Measurements from ENCODE around the gene SLC17A9.

SLC17A9 gene

DNA sequence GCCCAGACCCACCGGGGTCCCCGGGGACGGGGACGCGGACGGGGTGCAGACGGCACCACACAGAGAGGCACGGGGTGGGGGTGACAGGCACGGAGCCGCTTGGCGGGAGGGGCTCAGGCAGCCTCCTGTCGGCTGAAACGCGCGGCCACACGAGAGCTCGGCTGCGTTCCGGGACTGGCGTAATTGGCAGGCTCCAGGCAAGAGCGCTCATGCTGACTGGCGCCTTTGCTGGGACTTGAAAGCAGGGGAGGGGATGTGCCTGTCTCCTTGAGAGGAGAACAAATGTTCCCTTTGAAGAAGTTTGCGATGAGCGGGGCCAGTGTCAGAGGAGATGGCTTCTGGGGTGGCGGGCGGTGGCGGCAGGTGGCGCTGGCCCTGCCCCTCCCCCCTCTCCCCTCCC is 28.5 kb downstream of the SLC17A9 start:
- DNase-seq (ENCODE audit: low read depth in 1 of 2, low spot score in 1 of 2): no peak

DNA sequence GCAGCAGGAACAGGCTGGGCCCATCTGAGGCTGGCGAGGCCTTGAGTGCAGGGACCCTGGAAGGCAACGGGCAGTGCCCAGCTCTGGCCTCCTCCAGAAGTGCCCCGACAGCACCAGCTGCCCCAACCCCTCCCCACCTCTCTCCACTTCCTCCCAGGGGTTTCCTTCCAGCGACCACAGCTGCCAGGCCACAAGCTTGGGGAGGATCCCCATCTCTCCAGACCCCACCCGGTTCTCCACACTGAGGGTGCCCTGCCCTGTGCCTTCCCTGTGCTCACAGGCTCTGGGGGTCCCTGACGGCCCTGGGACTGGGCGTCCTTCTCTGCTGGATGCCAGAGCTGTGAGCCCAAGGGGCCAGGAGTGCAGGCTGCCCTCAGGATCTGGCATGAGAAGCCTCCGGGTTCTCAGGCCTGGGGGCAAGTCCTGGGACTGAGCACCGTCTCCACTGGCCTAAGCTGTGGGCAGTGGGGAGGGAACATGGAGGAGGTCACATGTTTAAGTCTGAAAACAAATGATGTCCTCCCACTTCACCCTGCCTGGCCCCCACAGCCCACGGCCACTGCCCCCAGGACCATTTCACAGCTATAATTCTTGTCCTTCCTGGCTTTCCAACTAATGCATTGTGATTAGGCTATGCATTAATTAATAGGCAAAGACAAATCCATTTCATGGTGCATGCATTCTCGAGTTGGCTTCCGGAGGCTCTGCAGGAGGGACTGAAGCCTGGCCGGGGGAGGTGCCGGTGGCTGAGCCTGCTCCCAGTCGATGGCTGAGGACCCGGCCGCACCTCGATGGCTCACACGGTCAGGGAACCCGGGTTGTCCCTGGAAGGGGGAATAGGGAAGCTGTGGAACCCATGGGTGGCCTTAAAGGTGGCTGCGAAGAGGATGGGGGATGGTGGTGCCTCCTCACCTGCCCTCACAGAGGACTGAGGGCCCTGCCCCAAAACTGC is 29.9 kb downstream of the SLC17A9 start:
- no peak for DNase-seq (ENCODE audit: low read depth in 1 of 2, low spot score in 1 of 2)

DNA sequence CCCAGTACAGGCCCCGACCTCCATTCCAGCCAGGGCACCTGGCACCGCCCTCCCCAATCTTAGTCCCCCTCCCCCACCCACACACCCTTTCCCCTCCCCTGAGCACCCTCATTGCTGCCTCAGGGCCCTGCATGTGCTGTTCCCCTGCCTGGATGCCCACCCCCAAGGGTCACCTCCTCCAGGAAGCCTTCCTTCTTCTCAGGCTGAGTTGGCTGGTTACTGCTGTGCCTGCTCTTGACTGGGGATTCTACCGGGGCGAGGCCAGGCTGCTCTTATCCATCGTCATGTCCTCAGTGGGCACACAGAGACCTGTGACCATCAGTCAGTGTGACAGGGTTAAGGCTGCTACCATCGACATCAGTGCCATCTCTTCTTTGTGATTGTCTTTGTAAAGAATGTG is 30.7 kb downstream of the SLC17A9 start:
- no peak for DNase-seq (ENCODE audit: low read depth in 1 of 2, low spot score in 1 of 2)

DNA sequence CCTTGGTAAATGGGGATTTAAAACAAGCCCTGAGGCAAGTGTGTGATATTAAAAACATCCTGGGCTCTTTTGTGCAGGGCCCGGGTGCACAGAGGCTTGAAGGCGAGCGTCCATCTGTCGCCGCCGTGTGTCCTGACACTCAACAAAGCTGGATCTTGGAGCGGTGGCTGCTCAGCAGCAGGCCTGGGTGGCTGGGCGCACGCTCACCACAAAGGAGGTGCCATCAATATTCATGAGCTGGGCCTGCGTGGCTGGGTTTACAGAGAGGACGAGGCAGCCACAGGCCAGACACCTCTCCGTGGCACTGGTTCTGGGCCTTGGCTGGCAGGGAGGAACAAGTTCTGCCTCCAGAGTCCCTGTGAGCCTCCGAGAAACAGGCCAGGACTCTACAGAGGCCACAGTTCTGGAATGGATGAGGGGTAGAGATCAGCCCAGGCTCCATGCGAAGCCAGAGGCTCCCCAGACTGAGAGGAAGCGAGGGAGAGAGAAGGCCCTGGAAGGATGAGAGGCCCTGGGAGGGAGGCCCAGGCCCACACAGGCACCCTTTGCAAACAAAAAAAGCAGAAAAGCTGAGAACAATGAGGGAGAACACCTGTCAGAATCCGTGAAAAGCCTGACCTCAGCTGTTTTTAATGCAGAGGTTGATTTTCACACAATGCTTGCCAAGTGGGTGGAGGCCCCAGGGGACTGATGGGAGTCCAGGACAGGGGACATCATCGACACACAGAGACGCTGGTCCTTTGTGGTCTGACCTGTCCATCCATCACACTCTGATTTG is 32.3 kb downstream of the SLC17A9 start:
- no peak for DNase-seq (ENCODE audit: low read depth in 1 of 2, low spot score in 1 of 2)

DNA sequence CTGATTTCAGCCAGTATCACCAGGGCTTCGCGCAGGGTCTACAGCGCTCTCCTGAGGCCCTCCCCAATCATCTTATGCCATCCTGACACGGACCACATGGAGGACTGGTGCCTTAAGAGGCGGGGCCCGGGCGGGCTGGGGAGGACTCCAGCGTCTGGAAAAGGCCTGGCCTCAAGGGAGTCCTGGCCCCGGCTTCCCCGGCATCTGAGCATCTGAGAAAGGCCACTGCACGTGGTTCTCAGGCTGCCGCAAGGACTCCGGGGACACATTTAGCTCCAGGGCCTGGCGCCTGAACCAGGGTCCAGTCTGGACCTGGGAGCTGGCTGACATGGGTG is 32.9 kb downstream of the SLC17A9 start:
- no peak for DNase-seq (ENCODE audit: low read depth in 1 of 2, low spot score in 1 of 2)

DNA sequence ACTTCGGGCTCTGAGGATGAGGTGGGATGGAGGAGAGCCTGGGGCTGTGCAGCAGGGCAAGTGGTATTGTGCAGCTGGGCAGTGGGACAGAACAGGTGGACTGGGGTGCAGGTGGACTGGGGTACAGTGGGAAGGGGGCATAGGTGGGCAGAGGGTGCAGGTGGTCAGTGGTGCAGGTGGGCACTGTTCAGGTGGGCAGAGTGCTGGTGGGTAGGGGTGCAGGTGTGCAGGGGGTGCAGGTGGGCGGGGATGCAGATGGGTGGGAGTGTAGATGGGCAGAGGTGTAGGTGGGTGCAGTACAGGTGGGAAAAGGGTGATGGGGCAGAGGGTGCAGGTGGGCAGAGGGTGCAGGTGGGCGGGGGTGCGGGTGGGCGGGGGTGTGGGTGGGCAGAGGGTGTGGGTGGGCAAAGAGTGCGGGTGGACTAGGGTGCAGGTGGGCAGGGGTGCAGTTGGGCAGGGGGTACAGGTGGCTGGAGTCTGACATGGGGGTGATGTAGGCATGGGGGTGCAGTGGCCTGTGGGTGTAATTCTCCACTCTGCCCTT is 33.8 kb downstream of the SLC17A9 start:
- no peak for DNase-seq (ENCODE audit: low read depth in 1 of 2, low spot score in 1 of 2)

DNA sequence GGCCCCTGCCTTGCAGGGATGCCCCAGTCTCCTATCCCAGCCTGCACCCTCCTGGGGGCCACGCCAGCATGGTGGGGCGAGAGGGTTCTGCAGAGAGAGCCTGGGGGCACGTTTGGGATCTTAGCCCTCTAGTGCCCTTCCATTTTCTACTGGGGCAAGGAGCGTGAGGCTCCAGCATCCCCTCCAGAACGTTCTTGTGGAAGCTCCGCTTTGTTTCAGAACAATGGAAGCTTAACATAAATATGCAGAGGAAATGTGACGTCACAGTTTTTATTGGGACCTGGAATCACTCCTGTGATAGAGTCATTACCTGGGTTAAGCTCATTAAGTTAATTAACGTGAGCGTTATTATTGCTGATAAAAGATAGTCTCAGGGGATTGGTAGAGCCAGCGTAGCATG is 34.6 kb downstream of the SLC17A9 start:
- DNase-seq (ENCODE audit: low read depth in 1 of 2, low spot score in 1 of 2): no peak

DNA sequence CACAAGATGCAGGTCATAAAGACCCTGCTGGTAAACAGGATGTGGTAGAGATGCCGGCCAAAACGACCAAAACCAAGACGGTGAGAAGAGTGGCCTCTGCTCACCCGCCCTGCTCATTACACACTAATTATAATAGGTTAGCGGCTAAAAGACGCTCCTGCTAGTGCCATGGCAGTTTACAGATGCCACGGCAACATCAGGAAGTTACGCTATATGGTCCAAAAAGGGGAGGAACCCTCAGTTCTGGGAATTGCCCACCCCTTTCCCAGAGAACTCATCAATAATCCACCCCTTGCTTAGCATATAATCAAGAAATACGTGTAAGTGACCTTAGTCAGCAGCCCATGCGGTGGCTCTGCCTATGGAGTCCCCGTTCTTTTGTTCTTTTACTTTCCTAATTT is 36.7 kb downstream of the SLC17A9 start:
- DNase-seq (ENCODE audit: low read depth in 1 of 2, low spot score in 1 of 2): no peak

DNA sequence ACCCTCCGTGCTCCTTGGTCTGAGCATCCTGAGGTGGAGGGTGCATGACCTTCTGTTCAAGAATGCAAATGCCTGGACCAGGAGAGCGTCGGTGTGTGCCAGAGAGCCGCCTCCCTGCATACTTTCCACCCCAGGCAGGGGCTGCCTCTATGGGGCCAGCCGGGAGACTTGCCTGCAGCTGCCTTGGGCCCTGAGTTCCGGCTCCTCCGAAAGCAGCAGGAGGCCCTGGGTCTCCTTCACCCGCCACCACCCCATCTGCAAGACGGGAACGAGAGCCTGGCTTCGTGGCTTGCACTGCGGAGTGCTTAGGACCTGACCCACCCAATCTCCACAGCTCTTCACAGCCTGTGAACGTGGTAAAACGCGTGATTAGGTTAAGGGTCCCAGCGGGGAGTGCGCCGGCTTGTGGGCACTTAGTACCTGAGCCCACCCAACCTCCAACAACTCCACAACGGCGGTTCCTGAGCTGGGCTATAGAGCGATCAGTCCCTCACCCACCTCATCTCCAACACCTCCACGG is 37.9 kb downstream of the SLC17A9 start:
- no peak for DNase-seq (ENCODE audit: low read depth in 1 of 2, low spot score in 1 of 2)

DNA sequence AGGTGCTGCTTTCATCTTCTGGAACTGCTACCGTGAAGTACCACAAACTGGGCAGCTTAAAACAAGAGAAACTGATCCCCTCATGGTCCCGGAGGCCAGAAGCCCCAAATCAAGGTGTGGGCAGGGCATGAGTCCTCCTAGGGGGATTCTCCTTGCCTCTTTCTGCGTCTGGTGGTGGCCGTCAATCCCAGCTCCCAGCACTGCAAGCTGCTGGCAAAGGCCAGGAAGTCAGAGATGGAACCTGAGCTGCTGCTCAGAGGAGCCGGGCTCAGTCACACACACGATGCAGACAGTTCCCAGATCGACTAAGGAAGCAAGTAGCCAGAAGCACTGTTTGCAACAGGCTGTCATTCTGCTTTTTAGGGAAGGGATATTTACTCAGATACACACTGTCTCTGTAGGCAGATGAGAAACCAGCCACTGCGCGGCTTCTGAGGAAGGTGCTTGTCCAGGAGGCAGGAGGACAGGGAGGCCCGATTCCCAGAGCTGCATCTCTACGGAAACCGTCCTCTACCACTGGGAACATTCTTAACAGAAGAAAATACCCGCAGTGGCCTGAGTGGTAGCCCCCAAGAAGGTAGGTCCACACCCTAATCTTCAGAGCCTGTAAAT is 38.8 kb downstream of the SLC17A9 start:
- no peak for DNase-seq (ENCODE audit: low read depth in 1 of 2, low spot score in 1 of 2)

DNA sequence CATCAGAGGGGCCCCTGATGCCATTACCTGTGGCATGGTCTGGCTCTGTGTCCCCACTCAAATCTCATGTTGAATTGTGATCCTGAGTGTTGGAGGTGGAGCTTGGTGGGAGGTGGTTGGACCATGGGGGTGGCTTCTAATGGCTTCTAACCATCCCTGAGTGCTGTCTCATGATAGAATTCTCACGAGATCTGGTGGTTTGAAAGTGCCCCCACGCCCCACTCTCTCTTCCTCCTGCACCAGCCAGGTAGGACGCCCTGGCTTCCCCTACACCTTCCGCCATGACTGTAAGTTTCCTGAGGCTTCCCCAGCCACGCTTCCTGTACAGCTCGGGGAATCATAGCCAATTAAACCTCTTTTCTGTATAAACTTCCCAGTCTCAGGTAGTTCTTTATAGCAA is 39.4 kb downstream of the SLC17A9 start:
- no peak for DNase-seq (ENCODE audit: low read depth in 1 of 2, low spot score in 1 of 2)

DNA sequence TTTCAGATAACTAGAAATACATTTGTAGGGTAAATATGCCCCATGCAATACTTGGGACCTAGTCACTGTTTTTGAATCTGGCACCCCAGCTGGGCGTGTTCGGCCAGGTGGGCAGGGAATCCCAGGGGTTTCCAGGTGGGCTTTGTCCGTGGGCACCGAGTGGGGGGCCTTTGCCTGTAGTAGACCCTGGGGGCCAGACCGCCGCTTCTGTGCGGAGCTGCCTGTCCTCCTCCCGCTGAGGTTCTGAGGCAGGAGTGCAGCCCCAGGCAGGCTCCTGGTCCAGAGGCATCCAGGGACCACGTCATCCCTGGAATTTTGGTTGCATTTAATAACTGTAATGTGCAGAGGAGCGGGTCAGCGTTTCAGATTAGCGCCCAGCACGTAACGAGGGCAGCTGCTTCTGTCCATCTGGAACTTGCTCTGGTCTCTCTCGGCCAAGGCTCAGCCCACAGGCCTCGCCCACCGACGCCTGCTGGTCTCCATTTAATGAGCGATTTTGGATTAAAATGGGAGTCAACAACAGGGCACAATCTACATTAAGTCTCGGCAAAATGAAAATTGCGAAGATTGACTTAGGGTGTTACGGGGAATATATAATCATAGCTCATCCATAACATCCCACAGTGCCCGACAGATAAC is 41.5 kb downstream of the SLC17A9 start:
- DNase-seq (ENCODE audit: low read depth in 1 of 2, low spot score in 1 of 2): no peak

DNA sequence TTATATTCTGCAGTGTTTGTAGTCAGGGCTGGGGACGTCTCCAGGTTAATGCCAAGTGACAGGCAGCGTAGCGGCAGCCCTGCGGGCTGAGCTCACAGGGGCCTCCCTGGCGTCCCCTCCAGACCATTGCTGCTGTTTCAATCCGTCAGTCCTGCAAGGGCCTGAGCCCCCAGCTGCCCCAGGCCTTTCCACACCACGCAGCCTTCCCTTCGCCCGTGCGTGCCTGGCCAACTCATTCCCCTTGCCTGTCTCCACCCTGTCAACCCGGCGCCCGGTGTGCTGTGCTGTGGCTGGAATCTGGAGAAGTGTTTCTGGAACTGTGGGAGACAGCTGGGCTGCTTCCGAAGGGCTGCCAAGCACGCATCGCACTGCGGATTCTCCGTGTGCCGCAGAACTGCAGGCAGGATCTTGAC is 42.4 kb downstream of the SLC17A9 start:
- no peak for DNase-seq (ENCODE audit: low read depth in 1 of 2, low spot score in 1 of 2)

DNA sequence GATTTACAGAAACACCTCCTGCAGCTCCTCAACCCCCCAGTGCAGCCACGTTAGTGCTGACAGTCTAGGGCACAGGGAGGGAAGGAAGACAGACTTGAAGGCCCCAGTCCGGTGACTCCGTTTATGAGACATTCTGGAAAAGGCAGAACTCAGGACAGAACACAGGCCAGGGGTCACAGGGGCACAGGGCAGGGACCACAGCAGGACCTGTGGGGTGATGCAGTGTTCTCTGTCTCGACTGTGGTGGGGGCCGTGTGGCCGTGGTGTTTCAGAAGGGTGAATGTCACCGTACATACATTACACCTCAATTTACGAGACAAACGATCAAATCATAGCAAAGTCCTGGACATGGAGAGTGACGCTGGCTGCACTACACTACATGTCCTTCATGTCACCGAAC is 43.0 kb downstream of the SLC17A9 start:
- DNase-seq (ENCODE audit: low read depth in 1 of 2, low spot score in 1 of 2): no peak

DNA sequence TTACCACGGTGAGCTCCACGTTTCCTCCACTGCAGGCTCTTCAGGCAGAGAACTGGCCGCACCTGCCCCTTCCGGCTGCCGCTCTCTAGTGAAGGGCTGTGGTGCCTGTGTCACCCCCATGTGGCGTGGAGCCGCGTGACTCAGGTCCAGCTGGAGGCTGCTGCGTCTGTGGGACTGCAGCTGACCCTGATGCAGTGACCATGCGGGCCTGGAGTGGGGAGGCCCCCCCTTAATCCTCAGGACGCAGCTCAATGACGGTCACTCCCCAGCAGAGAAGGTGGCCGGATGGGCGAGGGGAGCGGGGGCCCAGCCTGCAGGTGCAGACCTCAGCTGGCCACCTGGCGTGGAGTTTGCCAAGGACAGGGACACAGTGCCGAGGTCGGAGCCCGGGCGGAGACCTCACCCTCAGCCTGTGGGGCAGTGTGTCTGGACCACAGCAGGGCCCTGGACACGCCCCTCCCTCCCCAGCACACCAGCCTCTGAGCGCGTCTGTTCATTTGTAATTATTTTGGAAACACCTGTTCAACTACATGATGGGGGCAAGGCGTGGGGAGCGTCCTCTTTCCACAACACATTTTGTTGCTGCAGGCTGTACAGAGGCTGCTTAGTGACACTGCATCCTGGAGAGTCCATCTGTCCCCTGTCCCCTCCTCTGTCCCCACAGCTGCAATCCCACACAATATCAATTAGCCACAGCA is 43.5 kb downstream of the SLC17A9 start:
- no peak for DNase-seq (ENCODE audit: low read depth in 1 of 2, low spot score in 1 of 2)

DNA sequence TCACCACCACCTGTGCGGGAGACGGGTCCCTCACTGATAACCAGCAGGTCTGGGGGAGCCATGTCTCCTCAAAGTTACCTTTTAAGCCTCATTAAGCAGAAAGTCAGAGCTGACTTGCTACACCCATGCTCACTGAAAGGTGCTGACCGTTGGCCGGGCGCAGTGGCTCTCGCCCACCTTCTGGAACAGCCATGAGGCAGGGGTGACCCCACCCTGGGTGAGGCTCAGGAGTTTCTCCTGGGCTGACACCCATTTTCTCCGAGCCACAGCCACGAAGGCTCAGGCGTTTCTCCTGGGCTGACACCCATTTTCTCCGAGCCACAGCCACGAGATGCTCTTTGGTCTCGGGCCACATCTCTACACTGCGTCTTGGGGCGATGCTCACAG is 44.1 kb downstream of the SLC17A9 start:
- DNase-seq (ENCODE audit: low read depth in 1 of 2, low spot score in 1 of 2): no peak

DNA sequence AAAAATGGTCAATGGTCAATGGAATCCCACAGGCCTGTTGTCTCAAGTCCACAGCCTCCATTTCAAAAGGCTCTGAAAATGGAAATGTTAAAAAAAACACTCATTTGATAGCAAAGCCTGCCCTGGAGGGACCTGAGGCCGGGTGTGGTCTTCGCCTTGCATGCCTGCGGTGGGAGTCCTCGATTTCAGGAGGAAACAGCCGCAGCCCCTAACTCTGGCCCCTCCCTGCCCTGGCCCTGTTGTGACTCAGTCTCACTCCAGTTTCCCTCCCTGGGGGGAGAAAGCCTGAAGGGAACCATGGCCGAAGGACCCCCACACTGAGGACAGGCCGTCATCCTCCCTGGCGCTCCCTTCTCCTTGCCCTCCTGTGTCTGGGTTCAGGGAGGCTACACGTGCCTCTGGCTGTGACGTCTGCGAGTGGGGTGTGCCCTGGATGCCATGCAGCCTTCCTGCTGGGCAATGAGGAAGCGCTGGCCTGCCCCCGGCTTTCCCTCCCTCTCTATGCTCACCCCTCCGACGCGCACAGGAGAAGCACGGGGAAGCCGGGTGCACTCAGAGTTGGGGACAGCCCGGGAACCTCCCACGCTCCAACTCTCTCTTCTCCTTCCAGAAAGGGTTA is 45.0 kb downstream of the SLC17A9 start:
- DNase-seq (ENCODE audit: low read depth in 1 of 2, low spot score in 1 of 2): no peak

DNA sequence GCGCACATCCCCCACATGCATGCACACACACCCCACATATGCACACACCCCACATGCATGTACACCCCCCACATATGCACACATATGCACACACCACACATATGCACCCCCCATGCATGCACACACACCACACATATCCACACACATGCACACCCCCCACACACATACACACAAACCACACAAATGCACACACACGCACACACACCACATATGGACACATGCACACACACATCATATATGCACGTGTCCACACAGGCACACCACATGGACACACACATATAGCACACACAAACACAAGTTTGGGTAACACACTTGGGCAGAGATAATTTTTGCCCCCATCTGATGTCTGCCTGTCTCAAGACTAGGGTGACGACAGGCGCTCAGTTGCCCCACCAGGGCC is 45.9 kb downstream of the SLC17A9 start:
- DNase-seq (ENCODE audit: low read depth in 1 of 2, low spot score in 1 of 2): no peak

DNA sequence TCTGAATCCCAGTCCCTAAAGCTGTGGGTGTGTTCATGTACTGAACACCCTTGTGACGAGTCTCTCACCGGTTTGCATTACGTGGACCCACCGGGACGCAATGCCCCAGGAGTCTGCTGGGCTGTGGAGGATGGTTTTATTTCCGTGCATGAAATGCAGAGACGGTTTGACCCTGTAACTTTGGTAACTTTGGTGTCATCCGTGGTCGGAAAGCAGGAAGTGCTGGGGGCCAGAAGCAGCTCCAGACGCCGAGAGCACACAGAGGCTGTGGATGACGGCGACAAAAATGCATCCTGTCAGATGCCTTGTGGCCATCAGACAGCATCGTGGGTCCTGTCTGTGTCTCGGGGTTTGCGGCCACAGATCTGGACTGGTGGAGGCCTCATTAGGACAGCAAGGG is 47.1 kb downstream of the SLC17A9 start:
- no peak for DNase-seq (ENCODE audit: low read depth in 1 of 2, low spot score in 1 of 2)

DNA sequence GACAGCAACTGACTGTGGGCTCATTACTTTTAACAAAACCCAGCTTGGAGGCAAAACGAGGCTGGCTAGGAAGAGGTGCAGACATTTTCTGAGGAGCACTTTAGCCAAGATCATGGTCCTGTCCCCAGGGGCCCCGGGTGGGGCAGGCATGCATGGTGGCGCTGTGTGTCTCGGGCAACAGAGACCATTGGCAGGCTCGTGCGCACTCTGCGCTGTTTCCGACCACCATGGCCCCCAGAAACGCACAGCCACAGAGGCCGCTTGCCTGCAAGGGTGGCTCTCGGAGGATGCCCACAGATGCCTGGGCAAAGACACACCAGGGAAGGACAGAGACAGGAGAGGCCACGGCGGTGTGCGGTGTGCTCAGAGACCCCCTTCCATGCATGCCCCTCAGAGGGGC is 47.5 kb downstream of the SLC17A9 start:
- DNase-seq (ENCODE audit: low read depth in 1 of 2, low spot score in 1 of 2): no peak
